NCI-H2029 (cell line): ENCODE results near the gene GLI3.
"Not testable (repeated sequence)": the region's sequence is repeated elsewhere in the genome, so short reads cannot be mapped to it uniquely, and the experiment has no call there.

Experiments
- DNase-seq: peaks from one replicate; lab custom pipeline; 2025; lab: John Stamatoyannopoulos, UW

The GLI3 gene

GRCh38 chr7:42212541-42213090 lies 24.4 kb downstream of the GLI3 start:
- no peak for DNase-seq

- DNase-seq = no peak
Measured at GRCh38 chr7:42211938-42212337, 25.1 kb downstream of the GLI3 start.

GRCh38 chr7:42210779-42211178 lies 26.2 kb downstream of the GLI3 start:
- no peak for DNase-seq

GRCh38 chr7:42210333-42210732 lies 26.7 kb downstream of the GLI3 start:
- no peak for DNase-seq

- DNase-seq = not testable (repeated sequence)
Measured at GRCh38 chr7:42209085-42209484, 27.9 kb downstream of the GLI3 start.

GRCh38 chr7:42208572-42208971 lies 28.4 kb downstream of the GLI3 start:
- DNase-seq = no peak

- DNase-seq = no peak
Measured at GRCh38 chr7:42207420-42207819, 29.6 kb downstream of the GLI3 start.

- no peak for DNase-seq
Measured at GRCh38 chr7:42203336-42203735, 33.7 kb downstream of the GLI3 start.

GRCh38 chr7:42202601-42203000 lies 34.4 kb downstream of the GLI3 start:
- DNase-seq = no peak

- DNase-seq = no peak
Measured at GRCh38 chr7:42198974-42199668, 37.9 kb downstream of the GLI3 start.

- DNase-seq = no peak
Measured at GRCh38 chr7:42198296-42198695, 38.7 kb downstream of the GLI3 start.

GRCh38 chr7:42197451-42197850 lies 39.6 kb downstream of the GLI3 start:
- no peak for DNase-seq

- DNase-seq = no peak
Measured at GRCh38 chr7:42194238-42194637, 42.8 kb downstream of the GLI3 start.

- no peak for DNase-seq
Measured at GRCh38 chr7:42193471-42194129, 43.4 kb downstream of the GLI3 start.

- no peak for DNase-seq
Measured at GRCh38 chr7:42192851-42193461, 44.1 kb downstream of the GLI3 start.

- no peak for DNase-seq
Measured at GRCh38 chr7:42192066-42192465, 44.9 kb downstream of the GLI3 start.

GRCh38 chr7:42189535-42189934 lies 47.5 kb downstream of the GLI3 start:
- DNase-seq = no peak

- no peak for DNase-seq
Measured at GRCh38 chr7:42186151-42186550, 50.9 kb downstream of the GLI3 start.

- DNase-seq = no peak
Measured at GRCh38 chr7:42185726-42186125, 51.3 kb downstream of the GLI3 start.

- DNase-seq = no peak
Measured at GRCh38 chr7:42183547-42183946, 53.5 kb downstream of the GLI3 start.

GRCh38 chr7:42181566-42181965 lies 55.4 kb downstream of the GLI3 start:
- DNase-seq = no peak

GRCh38 chr7:42180806-42181205 lies 56.2 kb downstream of the GLI3 start:
- DNase-seq = no peak

- no peak for DNase-seq
Measured at GRCh38 chr7:42176724-42177101, 60.3 kb downstream of the GLI3 start.
